OCI-LY7 (cell line): ENCODE measurements around the gene HOXA7. TPM values are rescaled to one million over a fixed set of nuclear protein-coding genes. Genes with fewer than 3 reads are reported as not detected.

Source experiments
- BruUV-seq: library from RNA; stranded (reverse); fragments of 400-500 nt; replicated peaks from 2 replicates; lab custom pipeline; 2021; lab: Mats Ljungman, UMichigan
- CTCF ChIA-PET: fragments of 300-600 bp; sonication (Branson Sonifier 250); formaldehyde crosslinking; loops from one replicate; lab custom pipeline; 2022; ENCODE audit warnings: antibody characterized with exemption; ENCODE audit not compliant: unreplicated experiment; lab: Charles Lee
- POLR2A ChIA-PET: fragments of 300-600 bp; sonication (Branson Sonifier 250); formaldehyde crosslinking; loops from one replicate; lab custom pipeline; 2022; ENCODE audit warnings: antibody characterized with exemption; lab: Charles Lee
- DNase-seq: peaks from one replicate; pipeline ENCODE4 v3.0.0-alpha.2; 2015; ENCODE audit warnings: low spot score
- H2AFZ ChIP-seq: fragments of 200-600 bp; sonication (generic), shearing (Covaris generic); 2 replicates; pipeline ENCODE4 v1.6.1; 2014; ENCODE audit warnings: mild to moderate bottlenecking, antibody characterized with exemption, low read length, moderate library complexity
- H3K27ac ChIP-seq: fragments of 200-600 bp; sonication (generic); 2 replicates; pipeline ENCODE4 v1.5.1; 2014; ENCODE audit warnings: mixed run types, low read depth, mild to moderate bottlenecking, moderate library complexity, low read length, inconsistent platforms; ENCODE audit not compliant: poor library complexity, severe bottlenecking
- H3K36me3 ChIP-seq: fragments of 200-600 bp; sonication (generic); 2 replicates; pipeline ENCODE4 v1.6.1; 2014; ENCODE audit warnings: mild to moderate bottlenecking, antibody characterized with exemption, low read length, moderate library complexity, mixed read lengths; ENCODE audit not compliant: insufficient read depth
- H3K4me1 ChIP-seq: fragments of 200-600 bp; sonication (generic); 2 replicates; pipeline ENCODE4 v1.5.1; 2014; ENCODE audit warnings: mild to moderate bottlenecking, low read length; ENCODE audit not compliant: insufficient read depth, poor library complexity, severe bottlenecking
- H3K4me2 ChIP-seq: fragments of 200-600 bp; sonication (generic); 2 replicates; pipeline ENCODE4 v1.6.1; 2014; ENCODE audit warnings: mild to moderate bottlenecking, low read length
- H3K4me3 ChIP-seq: fragments of 200-600 bp; sonication (generic); 2 replicates; pipeline ENCODE4 v1.5.1; 2014; ENCODE audit warnings: mild to moderate bottlenecking, low read depth, low read length; ENCODE audit not compliant: poor library complexity, severe bottlenecking
- H3K79me2 ChIP-seq: fragments of 200-600 bp; sonication (generic); 2 replicates; pipeline ENCODE4 v1.6.1; 2016; ENCODE audit warnings: low read depth, mild to moderate bottlenecking, low read length, moderate library complexity, mixed read lengths; ENCODE audit not compliant: insufficient read depth
- H3K9me2 ChIP-seq: fragments of 200-600 bp; sonication (generic); 2 replicates; pipeline ENCODE4 v1.6.1; 2016; ENCODE audit warnings: mild to moderate bottlenecking, low read length, mixed read lengths; ENCODE audit not compliant: insufficient read depth
- H3K9me3 ChIP-seq: fragments of 200-600 bp; sonication (generic); 2 replicates; pipeline ENCODE4 v1.6.1; 2014; ENCODE audit warnings: mild to moderate bottlenecking, mixed run types, low read length, mixed read lengths
- H4K20me1 ChIP-seq: fragments of 200-600 bp; sonication (generic); 2 replicates; pipeline ENCODE4 v1.6.1; 2014; ENCODE audit warnings: mild to moderate bottlenecking, antibody characterized with exemption, low read length, moderate library complexity, mixed read lengths; ENCODE audit not compliant: insufficient read depth
- EZH2phosphoT487 ChIP-seq: fragments of 200-600 bp; sonication (generic); IDR thresholded peaks from 2 replicates; pipeline ENCODE4 v1.6.1; 2018; ENCODE audit warnings: low read depth, borderline replicate concordance, mild to moderate bottlenecking, mixed run types, antibody characterized with exemption, low read length, moderate library complexity, mixed read lengths
- intact Hi-C: fragments of 100-400 bp; cut with micrococcal nuclease; formaldehyde crosslinking; loops from one replicate; pipeline ENCODE4 v1.10.0; 2022; ENCODE audit not compliant: unreplicated experiment
- total RNA-seq, 2 experiments: library from RNA; depleted of rRNA in 1 of 2; stranded (reverse); fragments of >200 nt in 1 of 2; shearing (Covaris generic) in 1 of 2; gene quantifications; 2 replicates each; pipeline ENCODE4 v1.2.3, GENCODE V29; 2014 to 2022
- TF ChIP-seq, protein P1 (sequence below): fragments of 200-600 bp; sonication (generic); conservative IDR thresholded peaks from 2 replicates; pipeline ENCODE4 v1.5.1; 2014; ENCODE audit warnings: mild to moderate bottlenecking, antibody characterized with exemption, low read length, moderate library complexity, mixed read lengths

HOXA7 gene
- total RNA-seq, 2 experiments from 2014 or later = 1.2 to 6.0 TPM

DNA sequence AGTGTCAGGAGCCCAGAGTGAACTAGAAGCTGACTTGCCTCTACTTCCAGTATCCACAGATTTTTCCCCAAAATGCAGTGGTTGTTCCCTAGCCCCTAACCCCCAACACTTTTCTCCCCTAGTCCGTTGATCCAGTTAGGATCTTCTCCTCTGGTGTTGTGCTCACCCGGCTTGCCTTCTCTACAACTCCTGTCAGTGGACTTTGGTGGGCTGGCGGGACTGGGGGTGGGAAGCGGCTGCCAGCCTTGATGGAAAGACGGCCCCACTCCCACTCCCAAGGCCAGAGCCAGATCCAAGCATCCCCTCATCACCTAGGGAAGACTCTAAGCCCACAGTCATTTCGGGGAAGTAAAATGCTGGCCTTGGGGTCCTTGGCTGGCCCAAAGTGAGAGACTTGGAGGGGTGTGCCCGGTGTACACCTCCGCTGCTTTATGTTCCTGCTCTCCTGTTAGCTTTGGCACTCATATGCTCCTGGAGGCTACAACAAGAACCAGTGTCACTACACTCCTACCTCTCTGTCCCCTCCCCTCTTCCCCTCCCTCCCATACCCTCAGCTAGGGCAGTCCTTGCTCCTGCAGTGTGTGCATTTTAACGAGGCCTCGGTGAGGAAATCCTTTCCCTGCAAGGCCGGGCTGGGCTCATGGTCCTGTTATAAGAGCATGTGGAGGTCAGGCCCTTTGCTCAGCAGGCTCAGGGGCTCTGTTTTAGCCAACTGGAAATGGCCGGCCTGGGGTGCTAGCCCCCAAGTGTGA lies 18.6 kb upstream of the HOXA7 start:
- H3K27ac ChIP-seq = no peak overlapping the region
- no peaks in the 10 kb centered on the region for H3K9me3 ChIP-seq
- no peak for TF ChIP-seq EZH2phosphoT487
- TF ChIP-seq, protein P1, sequence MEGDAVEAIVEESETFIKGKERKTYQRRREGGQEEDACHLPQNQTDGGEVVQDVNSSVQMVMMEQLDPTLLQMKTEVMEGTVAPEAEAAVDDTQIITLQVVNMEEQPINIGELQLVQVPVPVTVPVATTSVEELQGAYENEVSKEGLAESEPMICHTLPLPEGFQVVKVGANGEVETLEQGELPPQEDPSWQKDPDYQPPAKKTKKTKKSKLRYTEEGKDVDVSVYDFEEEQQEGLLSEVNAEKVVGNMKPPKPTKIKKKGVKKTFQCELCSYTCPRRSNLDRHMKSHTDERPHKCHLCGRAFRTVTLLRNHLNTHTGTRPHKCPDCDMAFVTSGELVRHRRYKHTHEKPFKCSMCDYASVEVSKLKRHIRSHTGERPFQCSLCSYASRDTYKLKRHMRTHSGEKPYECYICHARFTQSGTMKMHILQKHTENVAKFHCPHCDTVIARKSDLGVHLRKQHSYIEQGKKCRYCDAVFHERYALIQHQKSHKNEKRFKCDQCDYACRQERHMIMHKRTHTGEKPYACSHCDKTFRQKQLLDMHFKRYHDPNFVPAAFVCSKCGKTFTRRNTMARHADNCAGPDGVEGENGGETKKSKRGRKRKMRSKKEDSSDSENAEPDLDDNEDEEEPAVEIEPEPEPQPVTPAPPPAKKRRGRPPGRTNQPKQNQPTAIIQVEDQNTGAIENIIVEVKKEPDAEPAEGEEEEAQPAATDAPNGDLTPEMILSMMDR = no peak
- H3K4me2 ChIP-seq = no peak overlapping the region
- no peaks in the 10 kb centered on the region for H3K36me3 ChIP-seq
- intact Hi-C loops = no loop called here
- CTCF ChIA-PET = no interaction called here
- H3K9me2 ChIP-seq = no peaks in the 10 kb centered on the region
- BruUV-seq = no TSS peak
- H2AFZ ChIP-seq = no peak overlapping the region
- no peaks in the 10 kb centered on the region for H4K20me1 ChIP-seq
- POLR2A ChIA-PET = no interaction called here
- no peaks in the 10 kb centered on the region for H3K79me2 ChIP-seq
- no peak for DNase-seq
- H3K4me3 ChIP-seq = no peak overlapping the region
- H3K4me1 ChIP-seq = no peaks in the 10 kb centered on the region

DNA sequence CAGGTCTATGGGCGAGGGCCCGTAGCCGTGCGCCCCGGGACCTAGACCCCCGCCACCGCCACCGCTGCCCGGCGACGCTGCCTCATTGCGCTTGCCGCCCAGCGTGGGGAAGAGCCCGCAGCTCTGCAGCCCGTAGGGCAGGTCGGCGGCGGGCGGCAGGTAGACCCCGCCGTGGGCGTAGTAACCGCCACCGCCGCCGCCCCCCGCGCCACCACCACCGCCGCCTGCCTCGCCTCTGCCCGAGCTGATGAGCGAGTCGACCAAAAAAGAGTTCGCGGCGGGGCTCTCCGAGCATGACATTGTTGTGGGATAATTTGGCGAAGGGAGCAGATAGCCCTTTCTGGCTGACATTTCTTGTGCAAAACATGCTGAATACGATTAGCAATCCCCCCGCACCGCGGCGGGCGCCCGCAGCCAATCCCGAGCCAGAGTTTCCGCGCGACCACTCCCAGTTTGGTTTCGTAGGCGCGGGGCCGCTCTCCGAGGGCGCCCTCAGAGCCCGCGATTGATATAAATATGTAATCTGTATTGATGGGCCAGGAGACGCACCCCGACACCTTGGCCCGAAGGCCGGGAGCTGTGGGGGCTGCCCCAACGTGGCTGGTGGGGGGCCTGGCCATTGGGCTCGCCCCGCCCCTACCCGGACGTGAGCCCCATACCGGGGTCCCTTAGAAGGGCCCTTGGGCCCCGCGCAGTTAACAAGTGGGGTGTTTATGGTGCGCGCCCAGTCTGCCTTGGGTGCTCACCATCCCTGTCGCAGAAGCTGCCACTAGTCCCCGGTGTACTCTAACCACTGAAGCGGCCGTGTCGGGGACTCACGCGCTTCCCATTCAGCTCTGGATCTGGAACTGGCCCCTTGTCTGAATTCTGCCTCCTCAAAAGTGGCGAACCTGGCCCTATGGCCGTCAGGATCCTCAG lies 17.7 kb upstream of the HOXA7 start, which contains the start of gene HOXA10:
TSS of gene HOXA10 (minus strand) at position 365 of the 918 bp plus-strand sequence. CDS start at position 351, 14 bp downstream.
- no peak for TF ChIP-seq EZH2phosphoT487
- TF ChIP-seq, protein P1 = no peak
- intact Hi-C loops = no loop called here
- CTCF ChIA-PET = no interaction called here

More for the DNA sequence above, 17.7 kb upstream of the HOXA7 start, which contains the start of gene HOXA10:
- Histone ChIP-seq H3K9me2 (no peaks in the 10 kb centered on the region), H3K36me3 (no peaks in the 10 kb centered on the region), H3K79me2 (no peaks in the 10 kb centered on the region), H4K20me1 (no peaks in the 10 kb centered on the region), H2AFZ (no peak within 1 kb of the TSS), H3K4me3 (no peak within 1 kb of the TSS), H3K27ac (no peak within 1 kb of the TSS), H3K9me3 (no peaks in the 10 kb centered on the region), H3K4me2 (peak within 1 kb of the TSS; percentile 42; the same call in 1 of the 2 replicates), H3K4me1 (no peaks in the 10 kb centered on the region)
- BruUV-seq = no TSS peak
- POLR2A ChIA-PET = no interaction called here
- no peak for DNase-seq
